ENCODE measurements around the gene MAP6.

The MAP6 gene

GRCh38 chr11:75665990-75666389, 2.8 kb downstream of the MAP6 start:
- no peak for DNase-seq

GRCh38 chr11:75665126-75665525, 3.7 kb downstream of the MAP6 start:
- DNase-seq, result no peak

GRCh38 chr11:75664389-75664788, 4.4 kb downstream of the MAP6 start:
- no peak for DNase-seq

GRCh38 chr11:75663808-75664207, 5.0 kb downstream of the MAP6 start:
- DNase-seq, result no peak

- no peak for DNase-seq
These were observed 9.0 kb downstream of the MAP6 start for GRCh38 chr11:75659836-75660235.

GRCh38 chr11:75656044-75656727, 12.7 kb downstream of the MAP6 start:
- DNase-seq, result no peak

GRCh38 chr11:75655605-75656004, 13.2 kb downstream of the MAP6 start:
- DNase-seq, result no peak

GRCh38 chr11:75654314-75654713, 14.5 kb downstream of the MAP6 start:
- no peak for DNase-seq

- no peak for DNase-seq
These were observed 15.3 kb downstream of the MAP6 start for GRCh38 chr11:75653532-75653931.

GRCh38 chr11:75652936-75653335, 15.9 kb downstream of the MAP6 start:
- no peak for DNase-seq

- no peak for DNase-seq
These were observed 17.6 kb downstream of the MAP6 start for GRCh38 chr11:75651218-75651617.

- DNase-seq, result no peak
These were observed 18.6 kb downstream of the MAP6 start for GRCh38 chr11:75650167-75650723.

GRCh38 chr11:75644946-75645345, 23.9 kb downstream of the MAP6 start:
- no peak for DNase-seq

GRCh38 chr11:75644370-75644769, 24.5 kb downstream of the MAP6 start:
- DNase-seq, result no peak

GRCh38 chr11:75642402-75643113, 26.3 kb downstream of the MAP6 start:
- no peak for DNase-seq

- peak; percentile 41 for DNase-seq
These were observed 29.1 kb downstream of the MAP6 start for GRCh38 chr11:75639762-75640181.

GRCh38 chr11:75637998-75638397, 30.8 kb downstream of the MAP6 start:
- no peak for DNase-seq

- no peak for DNase-seq
These were observed 33.6 kb downstream of the MAP6 start for GRCh38 chr11:75635066-75635862.

- DNase-seq, result no peak
These were observed 35.3 kb downstream of the MAP6 start for GRCh38 chr11:75633409-75634066.

GRCh38 chr11:75632962-75633361, 35.9 kb downstream of the MAP6 start:
- DNase-seq, result no peak

GRCh38 chr11:75632450-75632849, 36.4 kb downstream of the MAP6 start:
- no peak for DNase-seq

GRCh38 chr11:75631086-75631730, 37.6 kb downstream of the MAP6 start:
- no peak for DNase-seq

Measured in CD4-positive, alpha-beta T cell treated with Interferon gamma for 1 hour (primary cell).